Body of pancreas (tissue), 4 donors: Measurements from ENCODE around the gene NCAM1. TPM values are rescaled to one million over a fixed set of nuclear protein-coding genes. Genes with fewer than 3 reads are reported as not detected.

Source experiments
- ATAC-seq: fragments of 150-250 bp; one replicate; pipeline ENCODE4 v1.9.1; 2016
- DNase-seq, 4 donors: peaks; one replicate each; pipeline ENCODE4 v3.0.0-alpha.2; 2019
- H3K27ac ChIP-seq, 4 donors: fragments of 200-600 bp; sonication (generic); 1 replicate in 3 of 4; 2 replicates in 1 of 4; pipeline versions ENCODE4 v1.5.1 to v1.6.1; 2016 to 2019; ENCODE audit warnings: mild to moderate bottlenecking in 1 of 4, mixed read lengths in 1 of 4, moderate library complexity in 1 of 4
- H3K27me3 ChIP-seq, 2 donors: fragments of 200-600 bp; sonication (generic); one replicate each; pipeline ENCODE4 v1.6.0; 2016; ENCODE audit warnings: mild to moderate bottlenecking in 1 of 2
- H3K36me3 ChIP-seq, 2 donors: fragments of 200-600 bp; sonication (generic); replicated peaks in 1 of 2; 2 replicates each; pipeline ENCODE4 v1.5.1; 2016; ENCODE audit warnings: low read depth in 2 of 2; ENCODE audit not compliant: insufficient read depth in 1 of 2
- H3K4me1 ChIP-seq: fragments of 200-600 bp; sonication (generic); one replicate; pipeline ENCODE4 v1.6.0; 2016
- H3K4me3 ChIP-seq, 2 donors: fragments of 200-600 bp; sonication (generic); 1 replicate in 1 of 2; 2 replicates in 1 of 2; pipeline ENCODE4 v1.5.1; 2016 to 2019
- H3K9me3 ChIP-seq, 3 donors: fragments of 200-600 bp; sonication (generic); 1 replicate in 2 of 3; 2 replicates in 1 of 3; pipeline ENCODE4 v1.5.1; 2016
- CTCF ChIP-seq, 7 experiments: fragments of 450-650 bp in 4 of 7; fragments of 200-600 bp in 3 of 7; sonication (generic) in 3 of 7; IDR thresholded peaks; one replicate each; pipeline ENCODE4 v1.5.1; 2016 to 2019; ENCODE audit warnings: antibody characterized with exemption in 7 of 7
- POLR2A ChIP-seq, 3 donors: fragments of 450-650 bp; IDR thresholded peaks; one replicate each; pipeline ENCODE4 v1.6.1; 2016; ENCODE audit warnings: antibody characterized with exemption in 3 of 3, mild to moderate bottlenecking in 2 of 3
- WGBS, 2 donors: methylation state at CpG; one replicate each; pipeline ENCODE4 v1.1.5; 2017; 5-methylcytosine and 5-hydroxymethylcytosine counted together
- intact Hi-C: fragments of 100-400 bp; cut with DNase I; formaldehyde crosslinking; loops from one replicate; pipeline ENCODE4 v1.15.1; 2023
- total RNA-seq, 2 donors: library from RNA; depleted of rRNA; stranded (reverse); fragments of >200 nt; gene quantifications; one replicate each; pipeline ENCODE4 v1.1.0, GENCODE V29; 2016

The NCAM1 gene
- total RNA-seq, 2 donors from 2014 or later = 10.1 to 26.0 TPM

- no peaks in the 10 kb centered on the region for H3K36me3 ChIP-seq
- no peaks in the 10 kb centered on the region for H3K9me3 ChIP-seq
- DNase-seq (no peak), ATAC-seq (no peak)
- no peaks in the 10 kb centered on the region for H3K27me3 ChIP-seq
- 53 to 54% methylated on average over 2 of the region's 2 CpGs for WGBS, 2 donors
- intact Hi-C loops = no loop called here
- TF ChIP-seq POLR2A (IDR thresholded peaks at IDR 0.05) (no peak), CTCF (IDR thresholded peaks at IDR 0.05) (no peak)
- no peaks in the 10 kb centered on the region for H3K4me1 ChIP-seq
- H3K27ac ChIP-seq = no peak overlapping the region
- no peak overlapping the region for H3K4me3 ChIP-seq
These were observed 38.3 kb downstream of the NCAM1 start for GRCh38 chr11:112999520-112999919.

- ATAC-seq (no peak), DNase-seq (no peak)
- Histone ChIP-seq H3K9me3 (no peaks in the 10 kb centered on the region), H3K27me3 (no peaks in the 10 kb centered on the region), H3K36me3 (no peaks in the 10 kb centered on the region), H3K4me1 (no peaks in the 10 kb centered on the region), H3K4me3 (no peak overlapping the region), H3K27ac (no peak overlapping the region)
- no peak for TF ChIP-seq CTCF (IDR thresholded peaks at IDR 0.05)
- TF ChIP-seq POLR2A (IDR thresholded peaks at IDR 0.05) = no peak
- intact Hi-C loops = no loop called here
- WGBS, 2 donors = 56 to 59% methylated on average over 5 of the region's 5 CpGs
These were observed 40.5 kb downstream of the NCAM1 start for GRCh38 chr11:113001709-113002108.

GRCh38 chr11:113006896-113007445, 45.8 kb downstream of the NCAM1 start:
- Histone ChIP-seq H3K27ac (no peak overlapping the region), H3K36me3 (no peaks in the 10 kb centered on the region), H3K27me3 (no peaks in the 10 kb centered on the region), H3K4me1 (no peaks in the 10 kb centered on the region), H3K4me3 (no peak overlapping the region), H3K9me3 (no peaks in the 10 kb centered on the region)
- intact Hi-C loops = no loop called here
- no peak for DNase-seq
- ATAC-seq = no peak
- 17 to 18% methylated on average over 2 of the region's 2 CpGs for WGBS, 2 donors
- TF ChIP-seq POLR2A (IDR thresholded peaks at IDR 0.05) = no peak
- TF ChIP-seq CTCF (IDR thresholded peaks at IDR 0.05) = no peak

GRCh38 chr11:113014262-113015097, 53.3 kb downstream of the NCAM1 start:
- DNase-seq = peak in 3 of 4 donors; percentile 28 to 45 (median 34)
- no peaks in the 10 kb centered on the region for H3K36me3 ChIP-seq
- H3K27me3 ChIP-seq = no peaks in the 10 kb centered on the region
- H3K27ac ChIP-seq = no peak overlapping the region
- H3K4me1 ChIP-seq = no peaks in the 10 kb centered on the region
- WGBS, 2 donors = 72 to 76% methylated on average over 11 of the region's 11 CpGs
- TF ChIP-seq CTCF (IDR thresholded peaks at IDR 0.05) (no peak), POLR2A (IDR thresholded peaks at IDR 0.05) (no peak)
- no peak for ATAC-seq
- no peaks in the 10 kb centered on the region for H3K9me3 ChIP-seq
- no peak overlapping the region for H3K4me3 ChIP-seq
- intact Hi-C loops = no loop called here

GRCh38 chr11:113015098-113015455, 53.9 kb downstream of the NCAM1 start:
- no peak overlapping the region for H3K27ac ChIP-seq
- ATAC-seq = no peak
- no peaks in the 10 kb centered on the region for H3K4me1 ChIP-seq
- no peaks in the 10 kb centered on the region for H3K9me3 ChIP-seq
- H3K4me3 ChIP-seq = no peak overlapping the region
- no peaks in the 10 kb centered on the region for H3K27me3 ChIP-seq
- intact Hi-C loops = no loop called here
- H3K36me3 ChIP-seq = no peaks in the 10 kb centered on the region
- no peak for TF ChIP-seq POLR2A (IDR thresholded peaks at IDR 0.05)
- no peak for TF ChIP-seq CTCF (IDR thresholded peaks at IDR 0.05)
- DNase-seq = no peak
